DMS53 treated with DMSO at 0.1 percent for 48 hours (cell line): ENCODE measurements around the gene OOSP2.
"Not testable (repeated sequence)": the region's sequence is repeated elsewhere in the genome, so short reads cannot be mapped to it uniquely, and the experiment has no call there.

Experiments used
- DNase-seq: peaks from one replicate; lab custom pipeline; 2025; ENCODE audit not compliant: unreplicated experiment; lab: John Stamatoyannopoulos, UW

Gene OOSP2

GRCh38 chr11:60040109-60040508 is at the start of gene OOSP2:
OOSP2 (plus strand) TSS chr11:60040409; CDS start chr11:60040460, 51 bp downstream.
- no peak for DNase-seq

DNA sequence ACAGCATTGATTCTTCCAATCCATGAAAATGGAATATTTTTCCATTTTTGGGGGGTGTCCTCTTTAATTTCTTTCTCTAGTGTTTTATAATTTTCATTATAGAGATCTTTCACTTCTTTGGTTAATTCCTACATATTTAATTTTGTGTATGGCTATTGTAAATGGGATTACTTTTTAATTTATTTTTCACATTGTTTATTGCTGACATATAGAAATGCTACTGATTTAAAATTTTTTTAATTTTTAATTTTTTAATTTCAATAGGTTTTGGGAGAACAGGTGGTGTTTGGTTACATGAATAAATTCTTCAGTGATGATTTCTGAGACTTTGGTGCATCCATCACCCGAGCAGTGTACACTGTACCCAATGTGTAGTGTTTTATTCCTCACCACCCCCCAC is 49.8 kb upstream of the OOSP2 start:
- no peak for DNase-seq

- no peak for DNase-seq
Observed at GRCh38 chr11:59992425-59992824, 47.8 kb upstream of the OOSP2 start.

DNA sequence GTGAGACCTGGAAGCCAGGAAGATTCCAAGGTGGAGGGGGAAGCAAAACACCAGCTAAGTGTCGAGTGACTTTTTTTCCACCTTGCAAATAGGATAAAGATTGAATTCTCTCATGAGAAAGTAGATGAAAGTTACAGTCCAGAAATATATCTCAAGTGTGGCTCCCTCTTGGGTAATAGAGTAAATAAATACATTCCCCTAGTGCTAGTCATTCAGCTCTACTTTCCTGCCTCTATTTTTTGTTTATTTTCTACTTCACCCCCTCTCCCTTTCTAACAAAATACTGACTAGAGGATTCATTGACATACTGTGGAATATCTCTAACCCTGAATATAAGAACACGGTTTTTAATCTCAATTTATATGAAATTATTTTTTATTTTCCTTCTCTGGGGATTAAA is 42.4 kb upstream of the OOSP2 start:
- no peak for DNase-seq

DNA sequence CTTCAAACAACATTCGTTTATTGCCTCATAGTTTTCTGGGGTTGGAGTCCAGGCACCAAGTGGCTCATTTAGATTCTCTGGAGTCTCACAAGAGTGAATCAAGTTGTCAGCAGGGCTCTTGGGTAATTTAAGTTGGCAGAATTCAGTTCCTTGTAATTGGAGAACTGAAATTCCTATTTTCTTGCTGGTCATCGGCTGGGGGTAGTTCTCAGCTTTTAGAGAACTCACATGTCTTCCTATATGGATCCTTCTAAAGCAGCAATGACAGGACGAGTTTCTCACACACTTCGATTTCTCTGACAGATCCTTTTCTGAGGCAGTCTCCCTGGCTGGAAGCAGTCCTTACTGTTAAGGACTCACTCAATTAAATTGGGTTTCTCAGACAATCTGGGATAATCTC is 40.5 kb upstream of the OOSP2 start:
- no peak for DNase-seq

- no peak for DNase-seq
Observed at GRCh38 chr11:60003729-60004128, 36.5 kb upstream of the OOSP2 start.

DNA sequence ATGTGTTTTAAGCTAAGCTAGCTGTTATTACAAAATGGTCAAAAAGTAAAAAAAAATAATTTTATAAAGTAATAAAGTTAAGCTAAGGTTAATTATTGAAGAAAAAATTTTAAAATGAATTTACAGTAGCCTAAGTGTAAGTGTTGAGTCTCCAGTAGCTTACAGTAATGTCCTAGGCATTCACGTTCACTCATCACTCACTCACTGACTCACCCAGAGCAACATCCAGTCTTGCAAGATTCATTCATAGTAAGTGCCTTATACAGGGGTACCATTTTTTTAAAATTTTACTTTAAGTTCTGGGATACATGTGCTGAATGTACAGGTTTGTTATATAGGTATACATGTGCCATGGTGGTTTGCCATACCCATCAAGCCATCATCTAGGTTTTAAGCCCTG is 34.8 kb upstream of the OOSP2 start:
- DNase-seq = no peak

GRCh38 chr11:60016881-60017280 is 23.3 kb upstream of the OOSP2 start, which contains the start of gene OOSP4B:
OOSP4B (plus strand) TSS chr11:60017181.
- no peak for DNase-seq

DNA sequence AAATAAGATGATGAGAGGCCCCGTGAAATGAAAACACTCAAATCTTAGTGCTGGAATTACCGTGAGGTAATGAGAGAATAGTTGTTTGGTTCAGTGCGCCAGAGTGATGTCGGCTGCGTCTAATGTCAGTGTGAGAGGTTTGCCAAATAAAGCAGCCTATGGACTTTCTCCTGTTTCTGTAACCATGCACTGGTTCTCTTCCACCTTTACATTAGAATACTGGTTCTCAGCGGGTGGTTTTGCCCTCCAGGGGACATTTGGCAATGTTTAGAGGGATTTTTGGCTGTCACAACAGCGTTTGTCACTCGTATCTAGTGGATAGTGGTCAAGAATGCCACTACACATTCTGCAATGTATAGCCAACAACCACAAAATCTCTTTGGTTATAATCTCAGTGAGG is 22.2 kb upstream of the OOSP2 start:
- DNase-seq = no peak

DNA sequence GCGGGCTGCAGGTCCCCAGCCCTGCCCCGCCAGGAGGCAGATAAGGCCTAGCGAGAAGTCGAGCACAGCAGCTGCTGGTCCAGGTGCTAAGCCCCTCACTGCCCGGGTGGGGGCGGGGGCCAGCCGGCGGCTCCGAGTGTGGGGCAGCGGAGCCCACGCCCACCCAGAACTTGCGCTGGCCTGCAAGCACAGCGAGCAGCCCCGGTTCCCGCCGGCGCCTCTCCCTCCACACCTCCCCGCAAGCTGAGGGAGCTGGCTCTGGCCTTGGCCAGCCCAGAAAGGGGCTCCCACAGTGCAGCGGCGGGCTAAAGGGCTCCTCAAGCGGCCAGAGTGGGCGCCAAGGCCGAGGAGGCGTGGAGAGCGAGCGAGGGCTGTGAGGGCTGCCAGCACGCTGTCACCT is 19.8 kb upstream of the OOSP2 start:
- DNase-seq = not testable (repeated sequence)

- DNase-seq = no peak
Observed at GRCh38 chr11:60029015-60029632, 11.1 kb upstream of the OOSP2 start.

- DNase-seq = not testable (repeated sequence)
Observed at GRCh38 chr11:60050422-60050821, 10.2 kb downstream of the OOSP2 start.

GRCh38 chr11:60050839-60051238 is 10.6 kb downstream of the OOSP2 start:
- DNase-seq = not testable (repeated sequence)

DNA sequence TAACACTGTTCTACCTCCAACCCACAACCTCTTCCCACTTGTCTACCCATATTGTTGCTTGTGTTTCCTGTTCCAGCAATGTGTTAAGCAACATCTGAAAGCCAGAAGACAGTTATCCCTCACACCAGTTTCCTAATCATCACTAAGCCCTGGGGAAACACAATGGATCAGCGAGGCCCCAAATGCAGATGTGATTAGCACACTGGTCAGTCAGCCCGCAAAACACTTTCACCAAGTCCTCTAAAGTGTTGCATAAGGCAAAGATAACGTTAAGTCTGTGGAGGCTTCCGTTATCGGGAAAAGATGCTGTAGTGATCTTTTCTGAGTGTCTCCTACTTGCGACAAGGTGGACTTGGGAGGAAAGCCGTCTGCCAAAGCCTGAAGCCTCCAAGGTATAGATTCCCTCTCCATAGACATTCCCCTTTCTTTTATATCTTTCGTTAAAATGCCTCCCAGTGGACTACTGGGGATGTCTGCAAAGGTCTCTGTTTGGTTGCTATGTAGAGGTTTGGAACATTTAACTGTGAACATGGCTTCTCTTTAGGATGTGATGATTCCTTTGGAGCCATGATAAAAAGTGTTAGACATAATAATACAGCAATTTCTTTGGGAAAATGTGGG is 16.2 kb downstream of the OOSP2 start, which contains the start of gene MS4A3:
TSS of gene MS4A3 (plus strand) at position 317 of the 621 bp plus-strand sequence. CDS start 4,496 bp downstream, outside the sequence.
- no peak for DNase-seq

GRCh38 chr11:60059052-60059451 is 18.8 kb downstream of the OOSP2 start:
- peak; percentile 11 for DNase-seq

DNA sequence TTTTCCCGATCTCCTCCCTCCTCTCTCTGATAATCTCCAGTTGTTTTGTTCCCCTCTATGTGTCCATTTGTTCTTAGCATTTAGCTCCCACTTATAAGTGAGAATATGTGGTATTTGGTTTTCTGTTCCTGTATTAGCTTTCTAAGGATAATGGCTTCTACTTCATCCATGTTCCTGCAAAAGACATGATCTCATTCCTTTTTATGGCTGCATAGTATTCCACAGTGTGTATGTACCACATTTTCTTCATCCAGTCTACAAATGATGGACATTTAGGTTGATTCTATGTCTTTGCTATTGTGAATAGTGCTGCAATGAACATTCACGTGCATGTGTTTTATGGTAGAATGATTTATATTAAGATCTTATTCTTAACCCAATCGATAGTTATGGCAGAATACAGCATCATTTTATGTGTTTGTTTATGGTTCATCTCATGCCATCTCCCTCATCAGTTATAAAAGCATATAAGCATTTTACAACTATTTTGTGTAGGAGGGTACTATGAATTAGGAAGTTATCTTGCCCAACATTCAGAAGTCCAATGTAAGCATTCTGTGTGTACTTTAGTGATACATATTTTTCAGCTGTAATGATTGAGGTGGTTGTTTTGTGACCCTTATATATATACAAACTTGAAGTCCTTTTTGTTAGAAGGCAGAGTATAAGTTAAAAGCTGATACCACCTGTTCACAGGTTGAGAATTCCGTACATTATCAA is 19.5 kb downstream of the OOSP2 start:
- no peak for DNase-seq

DNA sequence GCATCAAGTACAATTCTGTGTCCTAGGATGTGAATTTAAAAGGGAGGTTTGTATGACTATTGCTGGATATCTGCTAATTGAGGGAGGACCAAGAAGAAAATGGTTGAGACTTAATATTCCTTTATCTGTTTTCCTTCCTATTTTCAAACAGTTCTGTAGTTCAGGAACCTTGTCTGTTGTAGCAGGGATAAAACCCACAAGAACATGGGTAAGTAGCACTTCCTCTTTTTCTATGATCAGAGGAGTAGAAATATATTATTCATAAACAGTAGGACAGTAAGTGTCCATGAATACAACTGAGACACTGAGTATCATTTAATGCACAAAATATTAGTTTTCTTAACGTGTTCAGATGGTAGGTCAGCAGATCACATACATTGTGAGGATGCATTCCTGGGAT is 23.9 kb downstream of the OOSP2 start:
- DNase-seq = no peak

GRCh38 chr11:60065801-60066200 is 25.6 kb downstream of the OOSP2 start:
- DNase-seq = no peak

GRCh38 chr11:60069450-60069849 is 29.2 kb downstream of the OOSP2 start:
- no peak for DNase-seq

DNA sequence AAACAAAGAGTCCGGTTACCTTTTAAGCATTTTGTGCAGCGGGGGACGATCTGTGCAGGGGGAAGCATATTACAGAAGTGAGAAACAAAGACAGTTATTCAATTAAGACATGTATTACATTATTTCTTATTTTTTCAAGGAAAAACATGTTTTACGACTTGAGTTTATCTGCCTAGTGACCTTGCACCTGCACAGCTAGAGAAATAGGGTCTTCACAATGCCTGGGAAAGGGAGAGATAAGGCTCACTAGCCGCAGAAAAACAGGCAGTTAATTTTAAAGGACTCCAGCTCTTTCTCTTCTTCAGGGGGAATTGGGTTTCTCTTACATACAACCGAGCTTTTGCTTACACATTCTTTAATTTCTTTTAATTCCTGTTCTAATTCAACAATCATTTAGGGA is 31.4 kb downstream of the OOSP2 start:
- DNase-seq = not testable (repeated sequence)

- DNase-seq = no peak
Observed at GRCh38 chr11:60077216-60077817, 37.1 kb downstream of the OOSP2 start.

GRCh38 chr11:60077981-60078380 is 37.8 kb downstream of the OOSP2 start:
- DNase-seq = no peak
